ENCODE data around the gene BABAM2.
"Not testable (repeated sequence)": the region's sequence is repeated elsewhere in the genome, so short reads cannot be mapped to it uniquely, and the experiment has no call there.

The BABAM2 gene

DNA sequence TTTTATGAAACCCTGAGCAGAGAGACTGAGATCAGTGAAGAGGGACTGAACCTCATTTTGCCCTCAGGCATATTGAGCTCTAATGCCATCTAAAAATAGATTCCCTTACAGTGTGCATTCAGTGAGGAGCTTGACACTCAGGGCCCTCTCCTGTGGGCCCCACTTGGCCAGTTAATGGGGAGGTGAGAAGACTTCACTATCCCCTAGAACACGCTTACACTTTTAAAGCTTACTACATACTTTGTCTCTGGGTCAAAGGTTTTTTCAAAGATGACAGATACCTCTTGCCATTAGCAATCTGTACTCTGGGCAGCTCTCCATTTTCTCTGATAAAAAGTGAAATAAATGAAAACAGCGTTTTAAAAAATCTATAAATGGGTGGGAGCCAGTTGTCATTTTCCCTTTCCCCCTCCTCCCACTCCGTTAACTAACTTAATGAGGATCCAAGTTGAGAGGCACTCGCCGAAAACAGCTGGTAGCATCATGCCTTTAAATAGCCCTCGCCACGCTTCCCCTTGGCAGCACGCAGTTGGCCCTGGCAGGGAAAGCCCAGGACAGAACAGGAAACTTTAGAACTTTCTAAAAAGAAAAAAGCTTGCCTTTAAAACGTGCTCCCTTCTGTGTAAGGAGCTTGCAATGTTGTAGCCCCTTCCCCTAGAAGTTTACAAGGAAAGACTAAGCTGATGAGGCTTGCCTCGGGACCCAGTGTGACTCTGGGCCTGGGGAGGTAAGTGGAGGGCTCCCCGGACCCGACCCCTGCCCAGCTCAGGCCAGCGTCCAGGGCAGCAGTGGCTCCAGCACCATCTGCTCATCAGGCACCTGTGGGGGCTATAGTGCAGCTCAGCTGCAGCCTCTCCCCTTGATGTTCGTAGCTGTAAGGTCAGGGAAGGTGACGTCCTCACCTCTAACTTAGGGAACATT lies 443.3 kb downstream of the BABAM2 start:
- H3K9me2 ChIP-seq (replicated peaks; ENCODE audit: insufficient read depth, low read length) = no peaks in the 10 kb centered on the region
- H3K9ac ChIP-seq (ENCODE audit: low read length) = no peak overlapping the region
- no peaks in the 10 kb centered on the region for H3K4me1 ChIP-seq (ENCODE audit: low read length)
- H4K20me1 ChIP-seq (ENCODE audit: insufficient read depth, low read length) = no peaks in the 10 kb centered on the region
- H3K36me3 ChIP-seq (replicated peaks; ENCODE audit: insufficient read depth, low read length) = no peaks in the 10 kb centered on the region
- no peak overlapping the region for H3K4me3 ChIP-seq (ENCODE audit: low read length)
- H3K79me2 ChIP-seq (ENCODE audit: low read length) = no peaks in the 10 kb centered on the region
- H3K4me2 ChIP-seq (ENCODE audit: low read depth, low read length) = no peak overlapping the region
- no peak overlapping the region for H2AFZ ChIP-seq (ENCODE audit: low read length)
- no peaks in the 10 kb centered on the region for H3K27me3 ChIP-seq (replicated peaks; ENCODE audit: insufficient read depth, low read length)
- H3F3A ChIP-seq (ENCODE audit: insufficient read depth, low read length) = no peaks in the 10 kb centered on the region
- no peak overlapping the region for H3K27ac ChIP-seq (ENCODE audit: low read length)
- DNase-seq = no peak
- H3K9me3 ChIP-seq (replicated peaks; ENCODE audit: insufficient read depth, low read length) = no peaks in the 10 kb centered on the region
- TF ChIP-seq EZH2phosphoT487 (IDR thresholded peaks at IDR 0.05; ENCODE audit: low read length) (no peak), EZH2 (optimal IDR thresholded peaks at IDR 0.05; ENCODE audit: low read depth, low read length) (no peak)
- TF ChIP-seq, protein P1, sequence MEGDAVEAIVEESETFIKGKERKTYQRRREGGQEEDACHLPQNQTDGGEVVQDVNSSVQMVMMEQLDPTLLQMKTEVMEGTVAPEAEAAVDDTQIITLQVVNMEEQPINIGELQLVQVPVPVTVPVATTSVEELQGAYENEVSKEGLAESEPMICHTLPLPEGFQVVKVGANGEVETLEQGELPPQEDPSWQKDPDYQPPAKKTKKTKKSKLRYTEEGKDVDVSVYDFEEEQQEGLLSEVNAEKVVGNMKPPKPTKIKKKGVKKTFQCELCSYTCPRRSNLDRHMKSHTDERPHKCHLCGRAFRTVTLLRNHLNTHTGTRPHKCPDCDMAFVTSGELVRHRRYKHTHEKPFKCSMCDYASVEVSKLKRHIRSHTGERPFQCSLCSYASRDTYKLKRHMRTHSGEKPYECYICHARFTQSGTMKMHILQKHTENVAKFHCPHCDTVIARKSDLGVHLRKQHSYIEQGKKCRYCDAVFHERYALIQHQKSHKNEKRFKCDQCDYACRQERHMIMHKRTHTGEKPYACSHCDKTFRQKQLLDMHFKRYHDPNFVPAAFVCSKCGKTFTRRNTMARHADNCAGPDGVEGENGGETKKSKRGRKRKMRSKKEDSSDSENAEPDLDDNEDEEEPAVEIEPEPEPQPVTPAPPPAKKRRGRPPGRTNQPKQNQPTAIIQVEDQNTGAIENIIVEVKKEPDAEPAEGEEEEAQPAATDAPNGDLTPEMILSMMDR (IDR thresholded peaks at IDR 0.05; ENCODE audit: low read length) = no peak

DNA sequence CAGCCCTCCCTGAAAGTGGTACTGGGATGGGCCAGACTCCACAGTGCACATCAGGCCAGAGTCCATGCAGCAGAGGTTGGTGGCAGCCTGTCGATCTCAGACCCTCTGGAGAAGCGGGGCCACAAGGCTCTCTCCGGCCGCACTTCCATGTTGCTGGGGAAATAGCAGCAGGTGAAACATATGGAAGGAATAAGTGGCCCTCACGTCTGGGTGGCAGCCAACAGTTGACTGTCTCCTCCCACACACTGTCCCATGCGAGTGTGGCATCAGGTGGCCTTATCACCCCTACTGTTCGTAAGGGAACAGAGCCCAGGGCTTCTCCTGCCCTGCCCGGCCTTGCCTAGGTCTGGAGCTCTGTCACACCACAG lies 444.0 kb downstream of the BABAM2 start:
- Histone ChIP-seq H3K36me3 (replicated peaks; ENCODE audit: insufficient read depth, low read length) (no peaks in the 10 kb centered on the region), H3F3A (ENCODE audit: insufficient read depth, low read length) (no peaks in the 10 kb centered on the region), H3K4me1 (ENCODE audit: low read length) (no peaks in the 10 kb centered on the region), H3K9ac (ENCODE audit: low read length) (no peak overlapping the region), H2AFZ (ENCODE audit: low read length) (no peak overlapping the region), H3K79me2 (ENCODE audit: low read length) (no peaks in the 10 kb centered on the region), H3K4me2 (ENCODE audit: low read depth, low read length) (no peak overlapping the region), H4K20me1 (ENCODE audit: insufficient read depth, low read length) (no peaks in the 10 kb centered on the region), H3K9me3 (replicated peaks; ENCODE audit: insufficient read depth, low read length) (no peaks in the 10 kb centered on the region), H3K27ac (ENCODE audit: low read length) (no peak overlapping the region), H3K9me2 (replicated peaks; ENCODE audit: insufficient read depth, low read length) (no peaks in the 10 kb centered on the region), H3K4me3 (ENCODE audit: low read length) (no peak overlapping the region), H3K27me3 (replicated peaks; ENCODE audit: insufficient read depth, low read length) (no peaks in the 10 kb centered on the region)
- DNase-seq = no peak
- TF ChIP-seq, protein P1 (IDR thresholded peaks at IDR 0.05; ENCODE audit: low read length) = no peak

DNA sequence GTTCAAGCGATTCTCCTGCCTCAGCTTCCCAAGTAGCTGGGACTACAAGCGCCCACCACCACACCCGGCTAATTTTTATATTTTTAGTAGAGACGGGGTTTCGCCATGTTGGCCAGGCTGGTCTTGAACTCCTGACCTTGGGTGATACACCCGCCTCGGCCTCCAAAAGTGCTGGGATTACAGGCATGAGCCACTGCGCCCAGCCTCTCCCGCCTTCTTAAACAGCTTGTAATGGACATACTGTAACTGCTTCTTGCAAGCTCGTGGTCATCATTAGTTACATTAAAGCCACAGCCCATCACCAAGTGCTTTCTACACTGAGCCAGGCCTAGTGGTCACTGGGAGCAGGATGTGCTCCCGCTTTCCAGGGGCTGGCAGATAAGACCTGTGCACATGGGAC lies 444.7 kb downstream of the BABAM2 start:
- H3K9me2 ChIP-seq (replicated peaks; ENCODE audit: insufficient read depth, low read length); H3K27me3 ChIP-seq (replicated peaks; ENCODE audit: insufficient read depth, low read length); H3K4me1 ChIP-seq (ENCODE audit: low read length); H3K36me3 ChIP-seq (replicated peaks; ENCODE audit: insufficient read depth, low read length); H3K79me2 ChIP-seq (ENCODE audit: low read length); DNase-seq; H3K4me2 ChIP-seq (ENCODE audit: low read depth, low read length); H2AFZ ChIP-seq (ENCODE audit: low read length); H4K20me1 ChIP-seq (ENCODE audit: insufficient read depth, low read length); H3K27ac ChIP-seq (ENCODE audit: low read length); H3F3A ChIP-seq (ENCODE audit: insufficient read depth, low read length); H3K9ac ChIP-seq (ENCODE audit: low read length); H3K9me3 ChIP-seq (replicated peaks; ENCODE audit: insufficient read depth, low read length); H3K4me3 ChIP-seq (ENCODE audit: low read length): not testable (repeated sequence)

DNA sequence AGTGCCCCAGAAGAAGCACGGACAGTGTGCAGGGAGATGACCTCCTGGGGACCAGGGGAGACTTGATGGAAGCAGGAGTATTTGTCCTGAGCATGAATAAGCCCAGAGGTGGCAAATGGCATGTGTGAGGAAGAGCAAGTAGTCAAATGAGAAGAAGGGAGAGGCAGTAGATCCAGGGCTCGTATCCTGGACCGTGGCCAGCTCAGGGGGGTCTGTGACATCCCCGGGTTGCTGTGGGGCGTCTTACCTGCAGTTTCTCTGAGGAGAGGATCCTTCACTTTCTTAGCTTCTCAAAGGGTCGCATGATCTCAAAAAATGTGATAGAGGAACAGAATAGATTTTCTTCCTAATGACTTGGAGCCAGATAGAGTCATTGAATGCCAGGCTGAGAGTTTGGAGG lies 445.1 kb downstream of the BABAM2 start:
- Histone ChIP-seq H2AFZ (ENCODE audit: low read length) (no peak overlapping the region), H3F3A (ENCODE audit: insufficient read depth, low read length) (no peaks in the 10 kb centered on the region), H3K27ac (ENCODE audit: low read length) (no peak overlapping the region), H3K36me3 (replicated peaks; ENCODE audit: insufficient read depth, low read length) (no peaks in the 10 kb centered on the region), H3K27me3 (replicated peaks; ENCODE audit: insufficient read depth, low read length) (no peaks in the 10 kb centered on the region), H4K20me1 (ENCODE audit: insufficient read depth, low read length) (no peaks in the 10 kb centered on the region), H3K4me1 (ENCODE audit: low read length) (no peaks in the 10 kb centered on the region), H3K9ac (ENCODE audit: low read length) (no peak overlapping the region), H3K9me2 (replicated peaks; ENCODE audit: insufficient read depth, low read length) (no peaks in the 10 kb centered on the region), H3K79me2 (ENCODE audit: low read length) (no peaks in the 10 kb centered on the region), H3K4me3 (ENCODE audit: low read length) (no peak overlapping the region), H3K4me2 (ENCODE audit: low read depth, low read length) (no peak overlapping the region), H3K9me3 (replicated peaks; ENCODE audit: insufficient read depth, low read length) (no peaks in the 10 kb centered on the region)
- TF ChIP-seq EZH2 (optimal IDR thresholded peaks at IDR 0.05; ENCODE audit: low read depth, low read length) = no peak
- TF ChIP-seq EZH2phosphoT487 (IDR thresholded peaks at IDR 0.05; ENCODE audit: low read length) = no peak
- DNase-seq = no peak
